CD4-positive, CD25-positive, alpha-beta regulatory T cell (primary cell): ENCODE results near the gene SH2D7. TPM values are rescaled to one million over a fixed set of nuclear protein-coding genes. Genes with fewer than 3 reads are reported as not detected.

Experiments
- ATAC-seq, 2 donors: fragments of 150-1000 bp; cut with Tn5 transposase; one replicate each; pipeline ENCODE4 v1.10.0; 2021; ENCODE audit warnings: low read depth in 2 of 2, moderate number of reproducible peaks in 2 of 2, moderate library complexity in 1 of 2
- DNase-seq, 3 donors: peaks; one replicate each; pipeline versions ENCODE4 v3.0.0 to v3.0.0-alpha.2; 2012 to 2022; ENCODE audit warnings: mixed read lengths in 1 of 3
- H3K27ac ChIP-seq: one replicate; pipeline ENCODE4 v1.7.0; 2013; ENCODE audit warnings: mild to moderate bottlenecking, low read length; ENCODE audit not compliant: insufficient read depth, poor library complexity, severe bottlenecking
- H3K27me3 ChIP-seq: one replicate; pipeline ENCODE4 v1.7.0; 2013; ENCODE audit warnings: low read length; ENCODE audit not compliant: control insufficient read depth, insufficient read depth
- H3K36me3 ChIP-seq: one replicate; pipeline ENCODE4 v1.7.0; 2013; ENCODE audit warnings: mild to moderate bottlenecking, low read length, moderate library complexity; ENCODE audit not compliant: control insufficient read depth, insufficient read depth
- H3K4me1 ChIP-seq: 2 replicates; pipeline ENCODE4 v1.7.0; 2013; ENCODE audit warnings: mild to moderate bottlenecking, low read length; ENCODE audit not compliant: insufficient read depth, control insufficient read depth, poor library complexity, severe bottlenecking
- H3K4me3 ChIP-seq: one replicate; pipeline ENCODE4 v1.7.0; 2013; ENCODE audit warnings: low read depth, mild to moderate bottlenecking, low read length, moderate library complexity
- H3K9me3 ChIP-seq, 2 experiments: 1 replicate in 1 of 2; 2 replicates in 1 of 2; pipeline ENCODE4 v1.7.0; 2013; ENCODE audit warnings: low read length in 2 of 2, mild to moderate bottlenecking in 1 of 2, moderate library complexity in 1 of 2; ENCODE audit not compliant: control insufficient read depth in 2 of 2
- H3K27ac Mint-ChIP-seq, 3 donors: one replicate each; pipeline ENCODE4 v1.8.0; 2020 to 2022; ENCODE audit warnings: mild to moderate bottlenecking in 3 of 3, mixed read lengths in 3 of 3, moderate library complexity in 2 of 3
- H3K27me3 Mint-ChIP-seq: one replicate; pipeline ENCODE4 v1.8.0; 2022; ENCODE audit warnings: mild to moderate bottlenecking, mixed read lengths
- H3K36me3 Mint-ChIP-seq: one replicate; pipeline ENCODE4 v1.8.0; 2020; ENCODE audit warnings: mixed read lengths
- H3K4me1 Mint-ChIP-seq, 4 donors: one replicate each; pipeline ENCODE4 v1.8.0; 2020 to 2022; ENCODE audit warnings: mixed read lengths in 4 of 4, mild to moderate bottlenecking in 1 of 4
- H3K4me3 Mint-ChIP-seq, 4 donors: one replicate each; pipeline ENCODE4 v1.8.0; 2020 to 2022; ENCODE audit warnings: mild to moderate bottlenecking in 4 of 4, mixed read lengths in 4 of 4, moderate library complexity in 3 of 4
- H3K9me3 Mint-ChIP-seq, 7 donors: one replicate each; pipeline ENCODE4 v1.8.0; 2020 to 2022; ENCODE audit warnings: mixed read lengths in 7 of 7, mild to moderate bottlenecking in 3 of 7, moderate library complexity in 2 of 7
- polyA plus RNA-seq, 4 donors: library from polyadenylated mRNA; unstranded; fragments of 300-500 nt; fragmentation: Illumina TruSeq; gene quantifications; one replicate each; pipeline ENCODE4 v1.2.3, GENCODE V29; 2021
- total RNA-seq: library from RNA; stranded (reverse); gene quantifications from one replicate; pipeline ENCODE4 v1.2.3, GENCODE V29; 2022

Gene SH2D7
- total and polyA plus RNA-seq, 5 donors from 2014 or later = 0.09 TPM; not detected in 4

GRCh38 chr15:78069052-78069414, 23.3 kb upstream of the SH2D7 start:
- peaks cover 91% of the 10 kb centered on the region for H3K4me1 ChIP-seq
- no peak for DNase-seq
- H3K9me3 ChIP-seq = no peaks in the 10 kb centered on the region
- peak; percentile 21 to 29 for ATAC-seq
- Mint-ChIP-seq H3K27me3 (no peaks in the 10 kb centered on the region), H3K27ac (no peak overlapping the region), H3K9me3 (peaks cover 0 to 2% (median 0%) of the 10 kb centered on the region in 7 donors), H3K4me3 (peak overlapping the region in 2 of 4 donors; percentile 85 to 93), H3K36me3 (peaks cover 4% of the 10 kb centered on the region), H3K4me1 (peaks cover 0 to 41% (median 33%) of the 10 kb centered on the region in 4 donors)
- H3K4me3 ChIP-seq = peak overlapping the region; percentile 87
- no peaks in the 10 kb centered on the region for H3K27me3 ChIP-seq
- peak overlapping the region; percentile 86 for H3K27ac ChIP-seq
- H3K36me3 ChIP-seq = peaks cover 3% of the 10 kb centered on the region

GRCh38 chr15:78069462-78070029, 22.8 kb upstream of the SH2D7 start:
- Mint-ChIP-seq H3K27ac (no peak overlapping the region), H3K4me3 (peak overlapping the region in 2 of 4 donors; percentile 85 to 93), H3K27me3 (no peaks in the 10 kb centered on the region), H3K36me3 (peaks cover 4% of the 10 kb centered on the region), H3K4me1 (peaks cover 0 to 45% (median 38%) of the 10 kb centered on the region in 4 donors), H3K9me3 (peaks cover 0 to 2% (median 0%) of the 10 kb centered on the region in 7 donors)
- Histone ChIP-seq H3K27ac (peak overlapping the region; percentile 86), H3K36me3 (peaks cover 3% of the 10 kb centered on the region), H3K4me1 (peaks cover 89% of the 10 kb centered on the region), H3K9me3 (no peaks in the 10 kb centered on the region), H3K27me3 (no peaks in the 10 kb centered on the region), H3K4me3 (peak overlapping the region; percentile 87)
- DNase-seq = peak in 1 of 3 donors; percentile 44
- no peak for ATAC-seq

GRCh38 chr15:78070049-78070700, 22.2 kb upstream of the SH2D7 start:
- DNase-seq (peak in 2 of 3 donors; percentile 31 to 74), ATAC-seq (peak; percentile 35 to 36)
- peaks cover 3% of the 10 kb centered on the region for H3K36me3 ChIP-seq
- no peaks in the 10 kb centered on the region for H3K9me3 ChIP-seq
- no peaks in the 10 kb centered on the region for H3K27me3 Mint-ChIP-seq
- peaks cover 86% of the 10 kb centered on the region for H3K4me1 ChIP-seq
- no peak overlapping the region for H3K27ac Mint-ChIP-seq
- peak overlapping the region; percentile 87 for H3K4me3 ChIP-seq
- H3K36me3 Mint-ChIP-seq = peaks cover 4% of the 10 kb centered on the region
- H3K4me1 Mint-ChIP-seq = peaks cover 1 to 48% (median 40%) of the 10 kb centered on the region in 4 donors
- peak overlapping the region; percentile 86 for H3K27ac ChIP-seq
- H3K27me3 ChIP-seq = no peaks in the 10 kb centered on the region
- peak overlapping the region in 2 of 4 donors; percentile 85 to 93 for H3K4me3 Mint-ChIP-seq
- H3K9me3 Mint-ChIP-seq = peaks cover 0 to 2% (median 0%) of the 10 kb centered on the region in 7 donors

- Mint-ChIP-seq H3K9me3 (peaks cover 0 to 2% (median 0%) of the 10 kb centered on the region in 7 donors), H3K27me3 (no peaks in the 10 kb centered on the region), H3K4me3 (peak overlapping the region; percentile 5 to 86 (median 65)), H3K36me3 (peaks cover 4% of the 10 kb centered on the region), H3K4me1 (peaks cover 13 to 55% (median 47%) of the 10 kb centered on the region in 4 donors), H3K27ac (peak overlapping the region in 1 of 3 donors; percentile 80)
- H3K9me3 ChIP-seq = no peaks in the 10 kb centered on the region
- peak overlapping the region; percentile 44 for H3K27ac ChIP-seq
- peaks cover 86% of the 10 kb centered on the region for H3K4me1 ChIP-seq
- no peak for DNase-seq
- H3K36me3 ChIP-seq = peaks cover 3% of the 10 kb centered on the region
- ATAC-seq = no peak
- peak overlapping the region; percentile 37 for H3K4me3 ChIP-seq
- no peaks in the 10 kb centered on the region for H3K27me3 ChIP-seq
Measured at GRCh38 chr15:78071383-78071782, 21.0 kb upstream of the SH2D7 start.

GRCh38 chr15:78072080-78072892, 20.1 kb upstream of the SH2D7 start:
- DNase-seq (no peak), ATAC-seq (peak in 1 of 2 donors; percentile 9)
- no peaks in the 10 kb centered on the region for H3K27me3 ChIP-seq
- H3K36me3 Mint-ChIP-seq = peaks cover 4% of the 10 kb centered on the region
- peak overlapping the region; percentile 44 for H3K27ac ChIP-seq
- peak overlapping the region; percentile 28 to 74 (median 56) for H3K4me3 Mint-ChIP-seq
- H3K4me1 Mint-ChIP-seq = peaks cover 18 to 55% (median 47%) of the 10 kb centered on the region in 4 donors
- peak overlapping the region; percentile 65 for H3K4me3 ChIP-seq
- no peaks in the 10 kb centered on the region for H3K27me3 Mint-ChIP-seq
- H3K4me1 ChIP-seq = peaks cover 83% of the 10 kb centered on the region
- peak overlapping the region; percentile 5 to 51 (median 28) for H3K27ac Mint-ChIP-seq
- H3K36me3 ChIP-seq = peaks cover 3% of the 10 kb centered on the region
- peaks cover 0 to 2% (median 0%) of the 10 kb centered on the region in 7 donors for H3K9me3 Mint-ChIP-seq
- no peaks in the 10 kb centered on the region for H3K9me3 ChIP-seq

GRCh38 chr15:78073046-78073787, 19.1 kb upstream of the SH2D7 start:
- Histone ChIP-seq H3K27ac (peak overlapping the region; percentile 44), H3K27me3 (no peaks in the 10 kb centered on the region), H3K9me3 (no peaks in the 10 kb centered on the region), H3K36me3 (peaks cover 3% of the 10 kb centered on the region), H3K4me1 (peaks cover 80% of the 10 kb centered on the region), H3K4me3 (peak overlapping the region; percentile 65)
- peak overlapping the region; percentile 28 to 74 (median 56) for H3K4me3 Mint-ChIP-seq
- H3K27ac Mint-ChIP-seq = peak overlapping the region; percentile 5 to 56 (median 51)
- DNase-seq (no peak), ATAC-seq (no peak)
- H3K27me3 Mint-ChIP-seq = no peaks in the 10 kb centered on the region
- peaks cover 0 to 5% (median 0%) of the 10 kb centered on the region in 7 donors for H3K9me3 Mint-ChIP-seq
- peaks cover 4% of the 10 kb centered on the region for H3K36me3 Mint-ChIP-seq
- H3K4me1 Mint-ChIP-seq = peaks cover 22 to 55% (median 48%) of the 10 kb centered on the region in 4 donors
